Peyer's patch (tissue), 4 donors: ENCODE data around the gene AIF1L. TPM values are rescaled to one million over a fixed set of nuclear protein-coding genes. Genes with fewer than 3 reads are reported as not detected.
"Not testable (repeated sequence)": the region's sequence is repeated elsewhere in the genome, so short reads cannot be mapped to it uniquely, and the experiment has no call there.

Source experiments
- DNase-seq, 3 donors: peaks; one replicate each; pipeline ENCODE4 v3.0.0-alpha.2; 2017 to 2019
- H3K27ac ChIP-seq, 4 donors: fragments of 200-600 bp; sonication (generic); one replicate each; pipeline ENCODE4 v1.5.1; 2016 to 2019
- H3K27me3 ChIP-seq, 2 donors: fragments of 200-600 bp; sonication (generic); one replicate each; pipeline ENCODE4 v1.5.1; 2019
- H3K36me3 ChIP-seq, 3 donors: fragments of 200-600 bp; sonication (generic); one replicate each; pipeline ENCODE4 v1.5.1; 2016 to 2019
- H3K4me1 ChIP-seq, 4 donors: fragments of 200-600 bp; sonication (generic); one replicate each; pipeline ENCODE4 v1.5.1; 2016 to 2019
- H3K4me3 ChIP-seq, 4 donors: fragments of 200-600 bp; sonication (generic); 1 replicate in 3 of 4; 2 replicates in 1 of 4; pipeline ENCODE4 v1.5.1; 2016 to 2019; ENCODE audit warnings: mild to moderate bottlenecking in 1 of 4
- H3K9me3 ChIP-seq, 4 donors: fragments of 200-600 bp; sonication (generic); one replicate each; pipeline ENCODE4 v1.5.1; 2016 to 2019; ENCODE audit warnings: mild to moderate bottlenecking in 1 of 4
- CTCF ChIP-seq, 6 experiments: fragments of 450-650 bp in 4 of 6; fragments of 200-600 bp in 2 of 6; sonication (generic) in 1 of 6; IDR thresholded peaks; one replicate each; pipeline ENCODE4 v1.5.1; 2017 to 2019; ENCODE audit warnings: antibody characterized with exemption in 6 of 6, mild to moderate bottlenecking in 3 of 6, moderate library complexity in 1 of 6
- POLR2A ChIP-seq, 2 donors: fragments of 450-650 bp; IDR thresholded peaks; one replicate each; pipeline ENCODE4 v1.5.1; 2017; ENCODE audit warnings: antibody characterized with exemption in 2 of 2, mild to moderate bottlenecking in 2 of 2, moderate library complexity in 2 of 2
- total RNA-seq, 4 donors: library from RNA; depleted of rRNA; stranded (reverse); fragments of >200 nt; gene quantifications; one replicate each; pipeline ENCODE4 v1.1.0, GENCODE V29; 2016

Gene AIF1L
- total RNA-seq, 4 donors from 2014 or later: 1.5 to 10.7 (median 2.8) TPM

GRCh38 chr9:131113655-131114054, 17.3 kb downstream of the AIF1L start:
- Histone ChIP-seq H3K36me3 (no peaks in the 10 kb centered on the region), H3K27me3 (no peaks in the 10 kb centered on the region), H3K27ac (no peak overlapping the region), H3K4me1 (no peaks in the 10 kb centered on the region), H3K9me3 (no peaks in the 10 kb centered on the region), H3K4me3 (no peak overlapping the region)
- TF ChIP-seq POLR2A (IDR thresholded peaks at IDR 0.05) (no peak), CTCF (IDR thresholded peaks at IDR 0.05) (no peak)
- no peak for DNase-seq

- no peak for DNase-seq
- Histone ChIP-seq H3K27me3 (no peaks in the 10 kb centered on the region), H3K9me3 (no peaks in the 10 kb centered on the region), H3K4me3 (no peak overlapping the region), H3K27ac (no peak overlapping the region), H3K4me1 (no peaks in the 10 kb centered on the region), H3K36me3 (no peaks in the 10 kb centered on the region)
- TF ChIP-seq CTCF (IDR thresholded peaks at IDR 0.05) (no peak), POLR2A (IDR thresholded peaks at IDR 0.05) (no peak)
Measured at GRCh38 chr9:131114084-131114535, 17.8 kb downstream of the AIF1L start.

GRCh38 chr9:131115360-131115742, 19.0 kb downstream of the AIF1L start:
- not testable (repeated sequence) for H3K36me3 ChIP-seq, H3K9me3 ChIP-seq, DNase-seq, H3K4me3 ChIP-seq, H3K27ac ChIP-seq, H3K4me1 ChIP-seq, H3K27me3 ChIP-seq

GRCh38 chr9:131116281-131117120, 20.2 kb downstream of the AIF1L start:
- H3K4me1 ChIP-seq: no peaks in the 10 kb centered on the region
- H3K9me3 ChIP-seq: no peaks in the 10 kb centered on the region
- no peak overlapping the region for H3K27ac ChIP-seq
- H3K4me3 ChIP-seq: no peak overlapping the region
- H3K27me3 ChIP-seq: no peaks in the 10 kb centered on the region
- H3K36me3 ChIP-seq: no peaks in the 10 kb centered on the region
- no peak for DNase-seq
- no peak for TF ChIP-seq CTCF (IDR thresholded peaks at IDR 0.05)
- no peak for TF ChIP-seq POLR2A (IDR thresholded peaks at IDR 0.05)

- no peak for TF ChIP-seq POLR2A (IDR thresholded peaks at IDR 0.05)
- no peak for TF ChIP-seq CTCF (IDR thresholded peaks at IDR 0.05)
- Histone ChIP-seq H3K9me3 (no peaks in the 10 kb centered on the region), H3K4me3 (no peak overlapping the region), H3K27me3 (no peaks in the 10 kb centered on the region), H3K4me1 (no peaks in the 10 kb centered on the region), H3K27ac (no peak overlapping the region), H3K36me3 (no peaks in the 10 kb centered on the region)
- no peak for DNase-seq
Measured at GRCh38 chr9:131117121-131117761, 20.9 kb downstream of the AIF1L start.

- H3K4me1 ChIP-seq: no peaks in the 10 kb centered on the region
- H3K27me3 ChIP-seq: no peaks in the 10 kb centered on the region
- H3K36me3 ChIP-seq: no peaks in the 10 kb centered on the region
- no peaks in the 10 kb centered on the region for H3K9me3 ChIP-seq
- no peak for TF ChIP-seq POLR2A (IDR thresholded peaks at IDR 0.05)
- TF ChIP-seq CTCF (IDR thresholded peaks at IDR 0.05): no peak
- no peak overlapping the region for H3K4me3 ChIP-seq
- H3K27ac ChIP-seq: no peak overlapping the region
- DNase-seq: no peak
Measured at GRCh38 chr9:131117762-131118145, 21.4 kb downstream of the AIF1L start.
